Measurements from ENCODE around the gene RETSAT.
"Not testable (repeated sequence)": the region's sequence is repeated elsewhere in the genome, so short reads cannot be mapped to it uniquely, and the experiment has no call there.

The RETSAT gene

GRCh38 chr2:85369500-85369899 is 15.2 kb upstream of the RETSAT start:
- Histone ChIP-seq H3K36me3 (replicated peaks; ENCODE audit: low read depth, low read length) (no peaks in the 10 kb centered on the region), H2AFZ (ENCODE audit: low read depth, low read length) (no peak overlapping the region), H3K9me3 (ENCODE audit: insufficient read depth, low read length) (no peaks in the 10 kb centered on the region), H3K4me2 (ENCODE audit: low read length) (no peak overlapping the region), H3K4me1 (ENCODE audit: low read length) (no peaks in the 10 kb centered on the region), H4K20me1 (ENCODE audit: insufficient read depth, low read length) (no peaks in the 10 kb centered on the region), H3K9ac (ENCODE audit: low read length) (no peak overlapping the region), H3K27me3 (ENCODE audit: low read depth, low read length) (no peaks in the 10 kb centered on the region), H3K27ac (ENCODE audit: low read length) (no peak overlapping the region), H3K79me2 (ENCODE audit: low read length) (no peaks in the 10 kb centered on the region), H3K4me3 (ENCODE audit: low read length) (no peak overlapping the region)
- TF ChIP-seq EZH2phosphoT487 (IDR thresholded peaks at IDR 0.05; ENCODE audit: low read depth) (no peak), CTCF (IDR thresholded peaks at IDR 0.05; ENCODE audit: low read depth, low read length) (no peak)

- Histone ChIP-seq H3K79me2 (ENCODE audit: low read length) (no peaks in the 10 kb centered on the region), H3K4me3 (ENCODE audit: low read length) (no peak overlapping the region), H3K27ac (ENCODE audit: low read length) (no peak overlapping the region), H3K9me3 (ENCODE audit: insufficient read depth, low read length) (no peaks in the 10 kb centered on the region), H3K4me1 (ENCODE audit: low read length) (no peaks in the 10 kb centered on the region), H3K27me3 (ENCODE audit: low read depth, low read length) (no peaks in the 10 kb centered on the region), H4K20me1 (ENCODE audit: insufficient read depth, low read length) (no peaks in the 10 kb centered on the region), H3K36me3 (replicated peaks; ENCODE audit: low read depth, low read length) (no peaks in the 10 kb centered on the region), H3K9ac (ENCODE audit: low read length) (no peak overlapping the region), H2AFZ (ENCODE audit: low read depth, low read length) (no peak overlapping the region), H3K4me2 (ENCODE audit: low read length) (no peak overlapping the region)
- TF ChIP-seq EZH2phosphoT487 (IDR thresholded peaks at IDR 0.05; ENCODE audit: low read depth) = no peak
- TF ChIP-seq CTCF (IDR thresholded peaks at IDR 0.05; ENCODE audit: low read depth, low read length) = no peak
Observed at GRCh38 chr2:85368921-85369320, 14.6 kb upstream of the RETSAT start.

- no peak overlapping the region for H3K27ac ChIP-seq (ENCODE audit: low read length)
- no peaks in the 10 kb centered on the region for H3K4me1 ChIP-seq (ENCODE audit: low read length)
- peaks cover 7% of the 10 kb centered on the region for H3K36me3 ChIP-seq (replicated peaks; ENCODE audit: low read depth, low read length)
- no peak overlapping the region for H3K4me3 ChIP-seq (ENCODE audit: low read length)
- no peaks in the 10 kb centered on the region for H3K79me2 ChIP-seq (ENCODE audit: low read length)
- no peak overlapping the region for H3K4me2 ChIP-seq (ENCODE audit: low read length)
- no peak overlapping the region for H3K9ac ChIP-seq (ENCODE audit: low read length)
- H3K9me3 ChIP-seq (ENCODE audit: insufficient read depth, low read length) = no peaks in the 10 kb centered on the region
- H4K20me1 ChIP-seq (ENCODE audit: insufficient read depth, low read length) = no peaks in the 10 kb centered on the region
- H3K27me3 ChIP-seq (ENCODE audit: low read depth, low read length) = no peaks in the 10 kb centered on the region
- H2AFZ ChIP-seq (ENCODE audit: low read depth, low read length) = no peak overlapping the region
- TF ChIP-seq CTCF (IDR thresholded peaks at IDR 0.05; ENCODE audit: low read depth, low read length) = no peak
- no peak for TF ChIP-seq EZH2phosphoT487 (IDR thresholded peaks at IDR 0.05; ENCODE audit: low read depth)
Observed at GRCh38 chr2:85367180-85367579, 12.9 kb upstream of the RETSAT start.

- not testable (repeated sequence) for H3K9me3 ChIP-seq (ENCODE audit: insufficient read depth, low read length); H3K4me2 ChIP-seq (ENCODE audit: low read length); H3K36me3 ChIP-seq (replicated peaks; ENCODE audit: low read depth, low read length); H3K9ac ChIP-seq (ENCODE audit: low read length); H3K27me3 ChIP-seq (ENCODE audit: low read depth, low read length); H3K4me1 ChIP-seq (ENCODE audit: low read length); H3K27ac ChIP-seq (ENCODE audit: low read length); H2AFZ ChIP-seq (ENCODE audit: low read depth, low read length); H3K4me3 ChIP-seq (ENCODE audit: low read length); H4K20me1 ChIP-seq (ENCODE audit: insufficient read depth, low read length); H3K79me2 ChIP-seq (ENCODE audit: low read length)
Observed at GRCh38 chr2:85362653-85363387, 8.5 kb upstream of the RETSAT start.

Data from OCI-LY3 (cell line).